A549 treated with Hydrocortisone at 1 μM for 4 hours (cell line): ENCODE data around the gene ESRP2. TPM values are rescaled to one million over a fixed set of nuclear protein-coding genes. Genes with fewer than 3 reads are reported as not detected.

ENCODE experiments used
- total RNA-seq: library from RNA; stranded (reverse); fragments of 200-300 nt; extraction: Qiagen RNA extraction; gene quantifications from 5 replicates; pipeline ENCODE4 v1.2.3, GENCODE V29; 2022

Gene ESRP2
- total RNA-seq, result 0.08 to 0.22 TPM (median 0.09 TPM) in 5 replicates

GRCh38 chr16:68235887-68236136 lies at the start of gene ESRP2:
ESRP2 (minus strand) TSS chr16:68236127; CDS start chr16:68236045, 82 bp downstream.

DNA sequence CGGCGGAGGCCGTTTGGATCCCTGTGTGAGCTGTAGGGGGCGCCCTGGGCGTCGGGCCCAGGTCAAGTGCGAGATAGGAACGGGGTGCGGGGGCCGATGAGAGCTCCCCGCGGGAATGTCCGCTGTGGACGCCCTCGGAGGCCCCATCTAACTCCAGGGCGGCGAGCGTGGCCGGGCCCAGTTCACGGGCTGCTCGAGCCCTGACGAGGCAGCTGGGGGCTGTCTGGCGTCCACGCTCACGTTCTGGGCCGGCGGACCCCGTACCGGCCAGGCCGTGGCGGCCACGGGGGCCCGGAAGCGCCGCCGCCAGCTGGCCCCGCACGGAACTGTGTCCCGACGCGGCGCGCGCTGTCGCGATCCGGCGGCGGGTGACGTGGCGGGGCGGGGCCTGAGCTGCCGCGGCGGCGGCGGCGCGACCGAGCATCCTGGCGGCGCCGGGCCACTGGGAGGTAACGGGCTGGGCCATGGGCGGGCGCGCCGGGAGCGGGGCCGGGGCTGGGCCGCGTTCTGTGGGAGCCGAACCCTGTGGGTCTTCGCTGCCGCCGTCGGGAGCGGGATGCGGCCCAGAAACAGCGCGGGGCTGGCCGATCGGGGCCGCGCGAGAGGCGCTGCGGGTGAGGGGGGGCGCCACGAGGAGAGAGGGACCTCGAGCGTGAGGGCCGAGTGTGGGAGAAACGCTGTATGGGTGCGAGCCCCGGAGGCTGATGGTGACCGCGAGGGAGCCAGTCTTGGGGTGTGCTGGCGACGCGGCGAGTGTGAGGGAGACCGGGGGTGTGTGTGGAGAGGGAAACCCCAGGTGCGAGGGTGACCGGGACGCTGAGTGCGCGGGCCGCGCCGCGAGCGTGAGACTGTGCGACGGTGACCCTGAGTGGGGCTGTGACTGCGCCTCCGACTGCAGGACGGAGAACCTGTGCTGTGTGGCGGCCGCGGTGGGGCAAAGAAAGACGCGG lies 28.5 kb upstream of the ESRP2 start, which contains the start of gene SLC7A6:
Gene SLC7A6 (plus strand): TSS at position 399 of the 950 bp plus-strand sequence. CDS start 10,201 bp downstream, outside the sequence.

DNA sequence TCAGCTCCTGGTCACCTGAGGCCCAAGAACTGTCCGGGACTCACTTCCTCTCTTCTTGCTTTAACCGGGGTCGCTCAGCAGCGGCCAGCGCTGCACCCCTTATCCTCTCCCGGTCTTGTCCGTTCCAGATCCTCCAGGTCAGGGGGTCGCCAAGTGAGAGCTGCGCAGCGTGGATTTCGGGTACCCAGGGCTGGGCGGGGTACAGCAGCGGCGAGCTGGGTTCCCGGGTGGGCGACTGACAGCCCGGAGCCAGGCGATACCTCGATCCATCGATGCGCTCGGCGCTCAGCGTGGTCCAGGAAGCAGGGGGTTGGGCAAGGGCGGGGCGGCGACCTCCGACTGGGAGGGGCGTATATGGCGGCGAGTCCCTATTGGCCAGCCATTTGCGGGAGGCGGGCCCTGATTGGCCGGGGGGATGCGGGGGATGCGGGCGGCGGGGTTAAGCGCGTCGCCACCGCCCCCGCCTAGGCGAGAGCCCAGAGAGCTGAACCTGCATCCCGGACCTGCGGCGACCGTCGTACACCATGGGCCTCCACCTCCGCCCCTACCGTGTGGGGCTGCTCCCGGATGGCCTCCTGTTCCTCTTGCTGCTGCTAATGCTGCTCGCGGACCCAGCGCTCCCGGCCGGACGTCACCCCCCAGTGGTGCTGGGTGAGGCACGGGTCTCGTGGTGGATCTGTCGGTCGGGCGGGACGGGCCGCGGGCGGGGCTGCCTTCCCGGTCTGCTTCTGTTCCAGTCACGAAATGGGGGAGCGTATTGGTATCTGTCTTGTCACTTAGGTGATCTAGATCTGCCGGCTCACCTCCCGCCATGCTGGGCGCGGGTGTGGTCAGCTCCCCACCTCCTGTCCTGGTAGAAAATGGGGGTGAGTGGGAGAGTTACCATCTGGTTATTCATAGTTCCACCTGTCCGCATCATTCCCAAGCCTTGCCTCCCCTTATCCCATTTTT lies 9.3 kb upstream of the ESRP2 start, which contains the start of gene PLA2G15:
Gene PLA2G15 (plus strand): TSS at position 471 of the 951 bp plus-strand sequence. CDS start 54 bp downstream, at position 525.

Other genes with a start within 250 kb of the ESRP2 start
- gene DPEP2, start 236.6 kb downstream of the ESRP2 start, total RNA-seq, result not detected in 5 replicates
- not detected in 5 replicates for gene DPEP2NB, start 220.2 kb downstream of the ESRP2 start, total RNA-seq
- 18.4 to 21.0 TPM (median 20.7 TPM) in 5 replicates for gene DDX28, start 212.9 kb downstream of the ESRP2 start, total RNA-seq
- gene DUS2, start 212.8 kb downstream of the ESRP2 start, total RNA-seq, result 16.6 to 18.5 TPM (median 17.3 TPM) in 5 replicates
- 12.8 to 16.1 TPM (median 14.0 TPM) in 5 replicates for gene NFATC3, start 150.8 kb downstream of the ESRP2 start, total RNA-seq
- 13.3 to 17.0 TPM (median 16.0 TPM) in 5 replicates for gene PLA2G15, start 9.2 kb upstream of the ESRP2 start, total RNA-seq
- 30.2 to 39.3 TPM (median 32.9 TPM) in 5 replicates for gene SLC7A6, start 28.4 kb upstream of the ESRP2 start, total RNA-seq
- 10.8 to 12.6 TPM (median 12.2 TPM) in 5 replicates for gene SLC7A6OS, start 74.8 kb upstream of the ESRP2 start, total RNA-seq
- gene PRMT7, start 74.9 kb upstream of the ESRP2 start, total RNA-seq, result 29.3 to 34.9 TPM (median 30.2 TPM) in 5 replicates
- 0.13 to 0.25 TPM (median 0.16 TPM) in 5 replicates for gene SMPD3, start 212.4 kb upstream of the ESRP2 start, total RNA-seq